ENCODE results near the gene MDK.
"Not testable (repeated sequence)": the region's sequence is repeated elsewhere in the genome, so short reads cannot be mapped to it uniquely, and the experiment has no call there.

MDK gene

GRCh38 chr11:46370253-46370652, 11.2 kb upstream of the MDK start:
- no peaks in the 10 kb centered on the region for H3K27me3 ChIP-seq (ENCODE audit: insufficient read depth, low read length, poor library complexity, severe bottlenecking)
- H3K4me2 ChIP-seq (ENCODE audit: low read depth, low read length, poor library complexity, severe bottlenecking), result no peak overlapping the region
- H4K20me1 ChIP-seq (ENCODE audit: insufficient read depth, low read length, poor library complexity, severe bottlenecking), result peaks cover 28% of the 10 kb centered on the region
- H3K4me1 ChIP-seq (ENCODE audit: insufficient read depth, low read length, poor library complexity, severe bottlenecking), result no peaks in the 10 kb centered on the region
- H3K79me2 ChIP-seq (ENCODE audit: insufficient read depth, low read length), result peaks cover 31% of the 10 kb centered on the region; the same call in 1 of the 2 replicates
- no peaks in the 10 kb centered on the region for H3K9me2 ChIP-seq (replicated peaks; ENCODE audit: low read depth, low read length)
- no peak overlapping the region for H3K9ac ChIP-seq (ENCODE audit: low read depth, low read length, poor library complexity, severe bottlenecking)
- peaks cover 78% of the 10 kb centered on the region; the same call in 1 of the 2 replicates for H3K36me3 ChIP-seq (ENCODE audit: insufficient read depth, low read length)
- H3K9me3 ChIP-seq (ENCODE audit: insufficient read depth, low read depth, low read length), result no peaks in the 10 kb centered on the region
- TF ChIP-seq EZH2phosphoT487 (IDR thresholded peaks at IDR 0.05; ENCODE audit: borderline replicate concordance) (no peak), CTCF (conservative IDR thresholded peaks at IDR 0.05; ENCODE audit: low read length) (no peak)
- H3F3A ChIP-seq (ENCODE audit: low read depth), result no peaks in the 10 kb centered on the region
- no peak overlapping the region for H3K4me3 ChIP-seq (ENCODE audit: low read length, poor library complexity, severe bottlenecking)
- no peak overlapping the region for H2AFZ ChIP-seq (ENCODE audit: low read length)

GRCh38 chr11:46371262-46371661, 10.2 kb upstream of the MDK start:
- not testable (repeated sequence) for H2AFZ ChIP-seq (ENCODE audit: low read length); H3K9me3 ChIP-seq (ENCODE audit: insufficient read depth, low read depth, low read length); H3K4me1 ChIP-seq (ENCODE audit: insufficient read depth, low read length, poor library complexity, severe bottlenecking); H3F3A ChIP-seq (ENCODE audit: low read depth); H3K4me2 ChIP-seq (ENCODE audit: low read depth, low read length, poor library complexity, severe bottlenecking); H3K4me3 ChIP-seq (ENCODE audit: low read length, poor library complexity, severe bottlenecking); H3K9ac ChIP-seq (ENCODE audit: low read depth, low read length, poor library complexity, severe bottlenecking); H3K9me2 ChIP-seq (replicated peaks; ENCODE audit: low read depth, low read length); H3K27me3 ChIP-seq (ENCODE audit: insufficient read depth, low read length, poor library complexity, severe bottlenecking)
- H3K79me2 ChIP-seq (ENCODE audit: insufficient read depth, low read length), result peaks cover 21% of the 10 kb centered on the region; the same call in 1 of the 2 replicates
- H3K36me3 ChIP-seq (ENCODE audit: insufficient read depth, low read length), result peaks cover 88% of the 10 kb centered on the region; the same call in 1 of the 2 replicates
- peaks cover 20% of the 10 kb centered on the region for H4K20me1 ChIP-seq (ENCODE audit: insufficient read depth, low read length, poor library complexity, severe bottlenecking)

- no peak for TF ChIP-seq EZH2phosphoT487 (IDR thresholded peaks at IDR 0.05; ENCODE audit: borderline replicate concordance)
- TF ChIP-seq CTCF (conservative IDR thresholded peaks at IDR 0.05; ENCODE audit: low read length), result no peak
- Histone ChIP-seq H3K79me2 (ENCODE audit: insufficient read depth, low read length) (peaks cover 13% of the 10 kb centered on the region; the same call in 1 of the 2 replicates), H3K9me2 (replicated peaks; ENCODE audit: low read depth, low read length) (no peaks in the 10 kb centered on the region), H3K36me3 (ENCODE audit: insufficient read depth, low read length) (peaks cover 92% of the 10 kb centered on the region; the same call in 1 of the 2 replicates), H2AFZ (ENCODE audit: low read length) (no peak overlapping the region), H3K9ac (ENCODE audit: low read depth, low read length, poor library complexity, severe bottlenecking) (no peak overlapping the region), H3K9me3 (ENCODE audit: insufficient read depth, low read depth, low read length) (no peaks in the 10 kb centered on the region), H3K4me3 (ENCODE audit: low read length, poor library complexity, severe bottlenecking) (no peak overlapping the region), H3K27me3 (ENCODE audit: insufficient read depth, low read length, poor library complexity, severe bottlenecking) (no peaks in the 10 kb centered on the region), H4K20me1 (ENCODE audit: insufficient read depth, low read length, poor library complexity, severe bottlenecking) (peaks cover 12% of the 10 kb centered on the region), H3K4me2 (ENCODE audit: low read depth, low read length, poor library complexity, severe bottlenecking) (no peak overlapping the region), H3K4me1 (ENCODE audit: insufficient read depth, low read length, poor library complexity, severe bottlenecking) (no peaks in the 10 kb centered on the region), H3F3A (ENCODE audit: low read depth) (no peaks in the 10 kb centered on the region)
Observed at GRCh38 chr11:46372086-46372485, 9.4 kb upstream of the MDK start.

- H3K9ac ChIP-seq (ENCODE audit: low read depth, low read length, poor library complexity, severe bottlenecking); H3K27me3 ChIP-seq (ENCODE audit: insufficient read depth, low read length, poor library complexity, severe bottlenecking); H3F3A ChIP-seq (ENCODE audit: low read depth); H2AFZ ChIP-seq (ENCODE audit: low read length); H3K4me1 ChIP-seq (ENCODE audit: insufficient read depth, low read length, poor library complexity, severe bottlenecking); H3K4me2 ChIP-seq (ENCODE audit: low read depth, low read length, poor library complexity, severe bottlenecking); H3K9me2 ChIP-seq (replicated peaks; ENCODE audit: low read depth, low read length); H3K9me3 ChIP-seq (ENCODE audit: insufficient read depth, low read depth, low read length); H3K4me3 ChIP-seq (ENCODE audit: low read length, poor library complexity, severe bottlenecking): not testable (repeated sequence)
- Histone ChIP-seq H3K36me3 (ENCODE audit: insufficient read depth, low read length) (peaks cover 95% of the 10 kb centered on the region; the same call in 1 of the 2 replicates), H4K20me1 (ENCODE audit: insufficient read depth, low read length, poor library complexity, severe bottlenecking) (peaks cover 11% of the 10 kb centered on the region), H3K79me2 (ENCODE audit: insufficient read depth, low read length) (peaks cover 11% of the 10 kb centered on the region; the same call in 1 of the 2 replicates)
Observed at GRCh38 chr11:46372501-46372900, 9.0 kb upstream of the MDK start.
